Vagina (tissue), 2 donors: ENCODE results near the gene DNAJC30. TPM values are rescaled to one million over a fixed set of nuclear protein-coding genes. Genes with fewer than 3 reads are reported as not detected.

Experiments used
- DNase-seq, 2 donors: peaks; one replicate each; pipeline ENCODE4 v3.0.0-alpha.2; 2017; ENCODE audit errors: extremely low spot score in 2 of 2
- H3K27ac ChIP-seq: fragments of 200-600 bp; sonication (generic); one replicate; pipeline ENCODE4 v1.5.1; 2019
- H3K27me3 ChIP-seq: fragments of 200-600 bp; sonication (generic); one replicate; pipeline ENCODE4 v1.5.1; 2019
- H3K36me3 ChIP-seq, 2 donors: fragments of 200-600 bp; sonication (generic); one replicate each; pipeline ENCODE4 v1.5.1; 2017 to 2019
- H3K4me1 ChIP-seq: fragments of 200-600 bp; sonication (generic); one replicate; pipeline ENCODE4 v1.5.1; 2019
- H3K4me3 ChIP-seq, 2 donors: fragments of 200-600 bp; sonication (generic); 1 replicate in 1 of 2; 2 replicates in 1 of 2; pipeline ENCODE4 v1.5.1; 2016 to 2019
- H3K9me3 ChIP-seq: fragments of 200-600 bp; sonication (generic); one replicate; pipeline ENCODE4 v1.5.1; 2019
- CTCF ChIP-seq, 3 experiments: fragments of 450-650 bp in 2 of 3; fragments of 200-600 bp in 1 of 3; sonication (generic) in 1 of 3; IDR thresholded peaks; one replicate each; pipeline ENCODE4 v1.5.1; 2017 to 2019; ENCODE audit warnings: antibody characterized with exemption in 3 of 3, mild to moderate bottlenecking in 2 of 3, moderate library complexity in 2 of 3
- POLR2A ChIP-seq, 2 donors: fragments of 450-650 bp; IDR thresholded peaks; one replicate each; pipeline ENCODE4 v1.6.1; 2017; ENCODE audit warnings: antibody characterized with exemption in 2 of 2, mild to moderate bottlenecking in 2 of 2, moderate library complexity in 2 of 2
- POLR2AphosphoS5 ChIP-seq, 2 donors: sonication (generic); formaldehyde crosslinking; IDR thresholded peaks; one replicate each; pipeline ENCODE4 v1.9.0; 2017; ENCODE audit warnings: antibody characterized with exemption in 2 of 2, mild to moderate bottlenecking in 2 of 2, low read depth in 1 of 2; ENCODE audit not compliant: insufficient read depth in 1 of 2
- intact Hi-C: fragments of 100-400 bp; cut with DNase I; formaldehyde crosslinking; loops from one replicate; pipeline ENCODE4 v1.15.1; 2023
- total RNA-seq: library from RNA; depleted of rRNA; stranded (reverse); fragments of >200 nt; gene quantifications from one replicate; pipeline ENCODE4 v1.2.3, GENCODE V29; 2016

DNAJC30 gene
- total RNA-seq, 1 donor from 2014 or later = 7.1 TPM

GRCh38 chr7:73648593-73649332 is 34.5 kb downstream of the DNAJC30 start:
- TF ChIP-seq POLR2A (IDR thresholded peaks at IDR 0.05) (no peak), CTCF (IDR thresholded peaks at IDR 0.05) (no peak), POLR2AphosphoS5 (IDR thresholded peaks at IDR 0.05; ENCODE audit: insufficient read depth in 1 of 2, low read depth in 1 of 2) (no peak)
- intact Hi-C loops = no loop called here
- no peak overlapping the region for H3K4me3 ChIP-seq
- H3K27me3 ChIP-seq = no peaks in the 10 kb centered on the region
- no peaks in the 10 kb centered on the region for H3K9me3 ChIP-seq
- no peak overlapping the region for H3K27ac ChIP-seq
- no peaks in the 10 kb centered on the region for H3K36me3 ChIP-seq
- H3K4me1 ChIP-seq = peaks cover 7% of the 10 kb centered on the region
- no peak for DNase-seq

GRCh38 chr7:73647725-73648592 is 35.3 kb downstream of the DNAJC30 start:
- H3K9me3 ChIP-seq = no peaks in the 10 kb centered on the region
- peaks cover 7% of the 10 kb centered on the region for H3K4me1 ChIP-seq
- H3K36me3 ChIP-seq = no peaks in the 10 kb centered on the region
- H3K27me3 ChIP-seq = no peaks in the 10 kb centered on the region
- H3K27ac ChIP-seq = no peak overlapping the region
- peak overlapping the region; percentile 40 to 41 for H3K4me3 ChIP-seq
- intact Hi-C loops = no loop called here
- DNase-seq = no peak
- TF ChIP-seq CTCF (IDR thresholded peaks at IDR 0.05) (no peak), POLR2A (IDR thresholded peaks at IDR 0.05) (no peak), POLR2AphosphoS5 (IDR thresholded peaks at IDR 0.05; ENCODE audit: insufficient read depth in 1 of 2, low read depth in 1 of 2) (no peak)

- H3K9me3 ChIP-seq = no peaks in the 10 kb centered on the region
- intact Hi-C loops = no loop called here
- no peak for DNase-seq
- no peak for TF ChIP-seq POLR2A (IDR thresholded peaks at IDR 0.05)
- H3K36me3 ChIP-seq = no peaks in the 10 kb centered on the region
- peaks cover 7% of the 10 kb centered on the region for H3K4me1 ChIP-seq
- no peak overlapping the region for H3K27ac ChIP-seq
- H3K27me3 ChIP-seq = no peaks in the 10 kb centered on the region
- H3K4me3 ChIP-seq = peak overlapping the region in 1 of 2 donors; percentile 40
Observed at GRCh38 chr7:73646785-73647724, 36.2 kb downstream of the DNAJC30 start.

GRCh38 chr7:73645643-73646174 is 37.5 kb downstream of the DNAJC30 start:
- H3K4me3 ChIP-seq = no peak overlapping the region
- no peak for TF ChIP-seq CTCF (IDR thresholded peaks at IDR 0.05)
- TF ChIP-seq POLR2A (IDR thresholded peaks at IDR 0.05) = no peak
- no peak for TF ChIP-seq POLR2AphosphoS5 (IDR thresholded peaks at IDR 0.05; ENCODE audit: insufficient read depth in 1 of 2, low read depth in 1 of 2)
- H3K4me1 ChIP-seq = peaks cover 7% of the 10 kb centered on the region
- no peak overlapping the region for H3K27ac ChIP-seq
- DNase-seq = no peak
- H3K36me3 ChIP-seq = no peaks in the 10 kb centered on the region
- no peaks in the 10 kb centered on the region for H3K9me3 ChIP-seq
- intact Hi-C loops = no loop called here
- H3K27me3 ChIP-seq = no peaks in the 10 kb centered on the region
